ENCODE results near the gene GLP1R.

Gene GLP1R

DNA sequence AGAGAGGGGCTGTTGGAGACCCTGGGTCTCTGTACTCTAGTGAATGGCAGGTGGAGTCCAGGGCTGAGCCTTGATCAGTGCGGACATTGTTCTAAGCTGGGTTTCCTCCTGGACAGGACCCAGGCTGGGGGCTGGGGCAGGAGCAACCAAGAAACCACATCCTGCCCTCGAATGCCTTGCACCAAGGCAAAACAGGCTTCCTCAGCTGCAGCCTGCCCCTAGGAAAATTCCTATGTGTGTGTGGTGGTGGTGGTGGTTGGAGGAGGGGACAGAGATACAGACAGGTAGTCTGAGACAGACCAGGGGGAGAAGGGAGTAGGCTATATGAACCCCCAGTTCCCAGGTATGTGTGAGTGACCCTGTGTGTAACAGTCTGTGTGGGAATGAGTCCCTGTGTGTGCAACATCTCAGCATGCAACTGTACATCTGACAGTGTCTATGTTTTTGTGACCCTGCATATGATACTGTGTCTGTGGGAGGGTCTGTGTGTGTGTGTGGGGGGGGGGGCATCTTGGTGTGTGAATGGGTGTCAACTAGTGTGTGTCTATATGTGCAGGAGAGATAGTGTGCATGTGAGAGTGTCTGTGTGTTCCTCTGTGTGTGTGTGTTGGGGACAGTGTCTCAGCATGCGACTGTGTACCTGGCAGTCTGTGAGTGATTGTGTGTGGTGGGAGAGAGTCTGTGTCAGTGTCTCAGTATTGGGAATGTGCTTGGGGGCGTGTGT, 3.0 kb downstream of the GLP1R start:
- TF ChIP-seq, protein P1, sequence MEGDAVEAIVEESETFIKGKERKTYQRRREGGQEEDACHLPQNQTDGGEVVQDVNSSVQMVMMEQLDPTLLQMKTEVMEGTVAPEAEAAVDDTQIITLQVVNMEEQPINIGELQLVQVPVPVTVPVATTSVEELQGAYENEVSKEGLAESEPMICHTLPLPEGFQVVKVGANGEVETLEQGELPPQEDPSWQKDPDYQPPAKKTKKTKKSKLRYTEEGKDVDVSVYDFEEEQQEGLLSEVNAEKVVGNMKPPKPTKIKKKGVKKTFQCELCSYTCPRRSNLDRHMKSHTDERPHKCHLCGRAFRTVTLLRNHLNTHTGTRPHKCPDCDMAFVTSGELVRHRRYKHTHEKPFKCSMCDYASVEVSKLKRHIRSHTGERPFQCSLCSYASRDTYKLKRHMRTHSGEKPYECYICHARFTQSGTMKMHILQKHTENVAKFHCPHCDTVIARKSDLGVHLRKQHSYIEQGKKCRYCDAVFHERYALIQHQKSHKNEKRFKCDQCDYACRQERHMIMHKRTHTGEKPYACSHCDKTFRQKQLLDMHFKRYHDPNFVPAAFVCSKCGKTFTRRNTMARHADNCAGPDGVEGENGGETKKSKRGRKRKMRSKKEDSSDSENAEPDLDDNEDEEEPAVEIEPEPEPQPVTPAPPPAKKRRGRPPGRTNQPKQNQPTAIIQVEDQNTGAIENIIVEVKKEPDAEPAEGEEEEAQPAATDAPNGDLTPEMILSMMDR (conservative IDR thresholded peaks at IDR 0.05; ENCODE audit: low read depth, low read length), result no peak
- no peak overlapping the region for H3K4me3 ChIP-seq (ENCODE audit: low read depth, low read length)
- DNase-seq (ENCODE audit: low read depth), result no peak

DNA sequence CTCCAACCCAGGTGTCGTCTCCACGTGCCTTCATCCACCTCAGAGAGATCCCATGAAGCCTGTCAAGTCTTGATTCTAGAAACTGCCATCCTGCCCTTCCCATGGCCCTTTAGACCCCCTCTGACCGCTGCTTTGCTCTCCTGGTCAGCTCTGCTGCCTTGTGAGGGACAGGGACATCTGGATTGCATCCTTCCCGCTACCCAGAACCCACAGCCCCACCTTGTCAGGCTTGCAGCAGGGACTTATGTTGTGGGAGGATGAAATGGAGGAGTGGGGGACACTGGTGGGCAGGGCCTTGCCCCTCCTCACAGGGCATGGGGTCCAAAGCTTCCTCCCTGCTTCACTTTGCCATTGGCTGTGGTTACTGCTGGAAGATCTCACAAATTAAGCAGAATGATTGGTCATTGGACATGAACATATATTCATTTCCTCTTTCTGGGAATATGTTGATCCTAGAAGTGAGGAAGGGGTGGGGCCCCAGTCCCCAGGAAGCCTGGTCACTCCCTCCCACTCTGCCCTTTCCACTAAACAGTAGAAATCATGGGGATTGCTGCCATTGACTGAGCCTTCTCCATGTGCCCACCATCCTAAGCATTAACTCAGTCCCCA, 4.5 kb downstream of the GLP1R start:
- TF ChIP-seq, protein P1 (conservative IDR thresholded peaks at IDR 0.05; ENCODE audit: low read depth, low read length), result no peak
- no peak overlapping the region for H3K4me3 ChIP-seq (ENCODE audit: low read depth, low read length)
- no peak for DNase-seq (ENCODE audit: low read depth)

DNA sequence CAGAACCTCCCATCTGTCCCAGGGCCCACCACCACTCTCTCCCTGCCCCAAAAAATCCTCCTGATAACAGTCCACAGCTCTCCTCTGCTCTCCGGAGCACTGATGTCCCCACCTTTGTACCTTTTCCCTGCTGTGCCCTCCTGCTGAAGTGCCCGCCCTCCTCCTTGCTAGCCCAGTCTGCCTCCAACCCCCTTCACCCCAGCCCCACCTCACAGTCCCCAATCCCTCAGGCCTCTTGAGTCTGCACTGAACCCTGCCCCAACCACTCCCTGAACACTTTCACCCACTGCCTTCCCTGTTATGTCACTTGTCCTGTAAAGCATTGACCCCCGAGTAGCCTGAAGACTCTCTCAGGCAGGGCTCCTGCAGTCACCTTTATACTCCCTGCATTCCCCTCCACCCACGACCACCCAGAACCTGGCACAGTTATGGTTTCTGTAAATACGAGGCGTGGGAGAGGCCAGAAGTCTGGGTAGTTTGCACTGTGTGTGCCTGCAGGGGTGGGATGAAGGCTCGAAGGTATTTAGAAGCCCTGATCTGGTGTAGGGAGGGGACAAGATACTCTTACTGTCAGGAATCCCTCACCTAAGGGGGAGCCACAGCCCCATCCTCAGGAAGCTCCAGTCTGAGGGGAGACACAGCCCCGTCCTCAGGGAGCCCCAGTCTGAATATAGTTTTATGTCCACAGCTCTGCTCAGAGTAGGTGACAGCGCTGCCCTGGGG, 5.4 kb downstream of the GLP1R start:
- TF ChIP-seq, protein P1 (conservative IDR thresholded peaks at IDR 0.05; ENCODE audit: low read depth, low read length), result no peak
- no peak overlapping the region for H3K4me3 ChIP-seq (ENCODE audit: low read depth, low read length)
- no peak for DNase-seq (ENCODE audit: low read depth)

DNA sequence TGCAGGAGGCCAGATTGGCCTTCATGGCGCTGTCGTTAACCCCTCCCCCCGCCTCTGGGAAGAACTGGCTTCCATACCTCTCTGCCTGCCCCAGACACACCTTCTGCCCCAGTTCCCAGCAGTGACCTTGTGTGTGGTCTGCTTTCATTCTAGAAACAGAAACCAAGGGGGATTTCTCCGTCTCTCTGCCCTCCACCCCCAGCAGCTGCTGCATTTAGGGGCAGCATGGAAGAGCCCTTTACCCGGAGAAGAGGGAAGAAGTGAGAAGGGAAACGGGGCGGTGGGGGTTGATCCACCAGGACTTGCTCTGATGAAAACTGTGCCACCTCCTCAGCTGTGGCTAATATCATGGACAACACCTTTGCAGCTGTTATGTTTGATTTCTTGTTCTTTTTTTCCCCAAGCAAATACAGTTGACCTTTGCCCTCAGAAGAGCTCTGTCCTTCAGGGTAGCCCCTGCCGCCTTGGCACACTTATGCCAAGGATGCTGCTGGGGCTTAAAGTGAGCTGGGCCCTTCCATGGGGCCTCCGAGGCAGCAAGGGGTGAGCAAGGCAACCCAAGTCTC, 6.1 kb downstream of the GLP1R start:
- DNase-seq (ENCODE audit: low read depth), result no peak
- TF ChIP-seq, protein P1 (conservative IDR thresholded peaks at IDR 0.05; ENCODE audit: low read depth, low read length), result no peak
- no peak overlapping the region for H3K4me3 ChIP-seq (ENCODE audit: low read depth, low read length)

DNA sequence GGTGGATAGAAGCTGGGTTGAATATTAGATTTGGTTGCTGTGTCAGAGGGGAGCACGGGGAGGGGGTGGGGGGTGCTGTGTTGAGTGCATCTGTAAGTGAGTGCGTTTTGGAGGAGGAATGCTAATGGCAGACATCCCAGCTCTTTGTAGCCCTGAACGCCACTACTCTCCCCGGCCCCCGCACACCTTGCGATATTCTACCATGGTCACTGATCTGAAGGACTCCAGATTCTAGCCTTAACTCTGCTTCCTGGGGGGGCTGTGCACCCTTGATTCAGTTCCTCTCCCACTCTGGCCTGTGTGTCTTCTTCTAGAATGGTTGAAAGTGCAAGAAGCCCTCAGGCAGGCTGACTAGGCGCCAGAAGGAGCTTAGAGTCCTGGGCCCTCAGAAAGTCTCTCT, 7.1 kb downstream of the GLP1R start:
- H3K4me3 ChIP-seq (ENCODE audit: low read depth, low read length), result no peak overlapping the region
- TF ChIP-seq, protein P1 (conservative IDR thresholded peaks at IDR 0.05; ENCODE audit: low read depth, low read length), result no peak
- no peak for DNase-seq (ENCODE audit: low read depth)

DNA sequence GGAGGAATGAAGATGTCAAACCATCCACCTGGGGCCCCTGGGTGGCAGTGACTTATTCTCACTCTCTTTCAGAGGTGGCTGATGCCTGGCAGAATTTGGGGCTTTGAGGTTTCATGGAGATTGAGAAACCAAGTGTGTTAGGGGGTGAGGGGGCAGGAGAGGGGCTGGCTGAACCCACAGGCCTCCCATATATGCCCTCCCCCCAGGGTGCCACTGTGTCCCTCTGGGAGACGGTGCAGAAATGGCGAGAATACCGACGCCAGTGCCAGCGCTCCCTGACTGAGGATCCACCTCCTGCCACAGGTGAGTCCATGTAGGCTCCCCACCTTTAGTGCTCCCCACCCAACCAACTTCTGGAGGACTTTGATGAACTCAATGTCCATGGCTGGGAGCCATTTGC, 7.6 kb downstream of the GLP1R start:
- TF ChIP-seq, protein P1 (conservative IDR thresholded peaks at IDR 0.05; ENCODE audit: low read depth, low read length), result no peak
- H3K4me3 ChIP-seq (ENCODE audit: low read depth, low read length), result no peak overlapping the region
- no peak for DNase-seq (ENCODE audit: low read depth)
